ENCODE results near the gene PTOV1.

Gene PTOV1

DNA sequence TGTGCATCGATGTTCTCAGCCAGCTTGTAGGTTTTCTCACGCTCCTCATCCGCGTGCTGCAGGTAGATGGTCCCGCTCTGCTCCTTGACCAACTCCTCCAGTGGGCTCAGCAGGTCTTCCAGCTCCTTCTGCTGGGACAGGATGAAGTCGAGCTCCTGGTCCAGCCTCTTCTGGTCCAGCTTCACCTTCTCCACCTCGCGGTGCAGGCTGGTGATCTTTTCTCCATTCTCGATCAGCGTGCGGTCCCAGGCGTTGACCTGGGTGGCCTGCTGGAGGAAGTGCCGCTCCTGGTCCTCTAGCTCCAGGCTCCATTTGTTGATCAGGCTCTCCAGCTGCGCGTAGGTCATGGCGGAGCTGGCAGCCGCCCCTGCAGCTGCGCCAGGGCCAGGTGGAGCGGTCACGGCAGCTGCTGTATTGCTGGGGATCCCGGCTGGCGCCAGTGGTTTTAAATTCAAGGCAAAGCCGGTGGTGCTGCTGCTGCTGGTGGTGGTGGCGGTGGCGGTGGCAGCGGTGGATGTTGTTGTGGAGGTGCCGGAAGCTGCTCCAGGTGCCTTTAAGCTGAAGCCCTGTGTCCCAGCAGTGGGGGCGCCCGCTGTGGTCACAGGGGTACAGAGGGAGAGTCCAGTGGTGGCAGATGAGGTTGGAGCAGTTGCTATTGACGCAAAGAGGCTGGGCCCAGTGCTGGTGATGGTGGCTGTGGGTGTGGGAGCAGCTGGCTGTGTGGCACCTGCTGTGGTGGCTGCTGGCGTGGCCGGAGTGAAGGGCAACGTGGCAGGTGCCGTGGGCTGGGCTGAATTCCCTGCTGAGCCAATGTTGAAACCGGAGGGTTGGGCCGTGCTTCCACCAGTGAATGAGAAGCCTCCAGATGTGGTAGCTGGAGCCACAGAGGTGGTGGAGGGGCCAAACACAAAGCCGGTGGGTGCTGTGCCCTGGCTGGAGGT, 57.8 kb downstream of the PTOV1 start:
- H3K4me3 ChIP-seq (ENCODE audit: low read length), result no peak overlapping the region
- H3K4me1 ChIP-seq (ENCODE audit: low read length), result peaks cover 96% of the 10 kb centered on the region
- H3K9me3 ChIP-seq (ENCODE audit: insufficient read depth, low read length), result no peaks in the 10 kb centered on the region
- peaks cover 54% of the 10 kb centered on the region for H3K79me2 ChIP-seq (ENCODE audit: low read length)
- H3K27me3 ChIP-seq (ENCODE audit: low read depth, low read length), result no peaks in the 10 kb centered on the region
- H3K36me3 ChIP-seq (replicated peaks; ENCODE audit: low read depth, low read length), result peaks cover 65% of the 10 kb centered on the region
- H3K4me2 ChIP-seq (ENCODE audit: low read length), result no peak overlapping the region
- no peak overlapping the region for H3K9ac ChIP-seq (ENCODE audit: low read length)
- no peak overlapping the region for H2AFZ ChIP-seq (ENCODE audit: low read depth, low read length)
- TF ChIP-seq, protein P1, sequence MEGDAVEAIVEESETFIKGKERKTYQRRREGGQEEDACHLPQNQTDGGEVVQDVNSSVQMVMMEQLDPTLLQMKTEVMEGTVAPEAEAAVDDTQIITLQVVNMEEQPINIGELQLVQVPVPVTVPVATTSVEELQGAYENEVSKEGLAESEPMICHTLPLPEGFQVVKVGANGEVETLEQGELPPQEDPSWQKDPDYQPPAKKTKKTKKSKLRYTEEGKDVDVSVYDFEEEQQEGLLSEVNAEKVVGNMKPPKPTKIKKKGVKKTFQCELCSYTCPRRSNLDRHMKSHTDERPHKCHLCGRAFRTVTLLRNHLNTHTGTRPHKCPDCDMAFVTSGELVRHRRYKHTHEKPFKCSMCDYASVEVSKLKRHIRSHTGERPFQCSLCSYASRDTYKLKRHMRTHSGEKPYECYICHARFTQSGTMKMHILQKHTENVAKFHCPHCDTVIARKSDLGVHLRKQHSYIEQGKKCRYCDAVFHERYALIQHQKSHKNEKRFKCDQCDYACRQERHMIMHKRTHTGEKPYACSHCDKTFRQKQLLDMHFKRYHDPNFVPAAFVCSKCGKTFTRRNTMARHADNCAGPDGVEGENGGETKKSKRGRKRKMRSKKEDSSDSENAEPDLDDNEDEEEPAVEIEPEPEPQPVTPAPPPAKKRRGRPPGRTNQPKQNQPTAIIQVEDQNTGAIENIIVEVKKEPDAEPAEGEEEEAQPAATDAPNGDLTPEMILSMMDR (IDR thresholded peaks at IDR 0.05; ENCODE audit: low read depth, low read length), result no peak
- TF ChIP-seq EZH2phosphoT487 (IDR thresholded peaks at IDR 0.05; ENCODE audit: low read depth), result no peak
- peak overlapping the region; percentile 95 for H3K27ac ChIP-seq (ENCODE audit: low read length)
- no peaks in the 10 kb centered on the region for H4K20me1 ChIP-seq (ENCODE audit: insufficient read depth, low read length)

DNA sequence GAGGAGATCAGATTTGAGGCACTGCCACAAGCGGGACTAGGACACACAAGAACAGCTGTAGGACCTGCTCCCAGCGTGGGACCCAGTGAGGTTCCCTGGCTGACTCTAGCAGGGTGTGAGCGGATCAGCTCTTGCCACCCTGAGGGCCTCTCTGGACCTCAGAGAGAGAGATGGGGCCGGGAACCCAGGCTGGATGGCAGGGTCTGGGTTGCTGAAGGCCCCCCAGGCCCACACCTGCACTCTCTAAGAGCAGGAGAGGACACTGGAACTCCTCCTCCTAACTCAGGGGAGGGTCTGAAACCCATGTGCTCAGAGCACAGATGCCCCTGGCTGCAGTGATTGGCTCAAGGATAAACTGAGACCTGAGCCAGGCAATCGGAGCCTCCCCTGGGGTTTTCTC, 59.2 kb downstream of the PTOV1 start:
- Histone ChIP-seq H3K9ac (ENCODE audit: low read length) (peak overlapping the region; percentile 27; the same call in 1 of the 2 replicates), H3K79me2 (ENCODE audit: low read length) (peaks cover 64% of the 10 kb centered on the region), H3K36me3 (replicated peaks; ENCODE audit: low read depth, low read length) (peaks cover 75% of the 10 kb centered on the region), H3K27me3 (ENCODE audit: low read depth, low read length) (no peaks in the 10 kb centered on the region), H3K27ac (ENCODE audit: low read length) (peak overlapping the region; percentile 95), H3K9me3 (ENCODE audit: insufficient read depth, low read length) (no peaks in the 10 kb centered on the region), H3K4me3 (ENCODE audit: low read length) (no peak overlapping the region), H4K20me1 (ENCODE audit: insufficient read depth, low read length) (no peaks in the 10 kb centered on the region), H3K4me2 (ENCODE audit: low read length) (peak overlapping the region; percentile 75), H2AFZ (ENCODE audit: low read depth, low read length) (no peak overlapping the region), H3K4me1 (ENCODE audit: low read length) (peaks cover 91% of the 10 kb centered on the region)
- TF ChIP-seq, protein P1 (IDR thresholded peaks at IDR 0.05; ENCODE audit: low read depth, low read length), result no peak

Data from OCI-LY3 (cell line).